Testis (tissue), 2 donors: ENCODE data around the gene TMEM18.

ENCODE experiments used
- CTCF ChIP-seq, 3 experiments: fragments of 450-650 bp in 2 of 3; fragments of 200-600 bp in 1 of 3; sonication (generic) in 1 of 3; IDR thresholded peaks; one replicate each; pipeline ENCODE4 v1.5.1; 2016 to 2019; ENCODE audit warnings: antibody characterized with exemption in 3 of 3, mild to moderate bottlenecking in 2 of 3, moderate library complexity in 1 of 3
- POLR2A ChIP-seq: fragments of 450-650 bp; IDR thresholded peaks from one replicate; pipeline ENCODE4 v1.6.1; 2017; ENCODE audit warnings: antibody characterized with exemption, mild to moderate bottlenecking, moderate library complexity

- TF ChIP-seq CTCF (IDR thresholded peaks at IDR 0.05) (no peak), POLR2A (no peak)
These were observed 9.2 kb downstream of the TMEM18 start for GRCh38 chr2:668000-668398.
